CD4-positive, alpha-beta T cell treated with Interleukin-12 subunit alpha and Interleukin-12 subunit beta, for 1 hour (primary cell): ENCODE measurements around the gene LRRC19.

Experiments used
- DNase-seq: peaks from one replicate; pipeline ENCODE4 v3.0.0-alpha.2; 2020

The LRRC19 gene, protein sequence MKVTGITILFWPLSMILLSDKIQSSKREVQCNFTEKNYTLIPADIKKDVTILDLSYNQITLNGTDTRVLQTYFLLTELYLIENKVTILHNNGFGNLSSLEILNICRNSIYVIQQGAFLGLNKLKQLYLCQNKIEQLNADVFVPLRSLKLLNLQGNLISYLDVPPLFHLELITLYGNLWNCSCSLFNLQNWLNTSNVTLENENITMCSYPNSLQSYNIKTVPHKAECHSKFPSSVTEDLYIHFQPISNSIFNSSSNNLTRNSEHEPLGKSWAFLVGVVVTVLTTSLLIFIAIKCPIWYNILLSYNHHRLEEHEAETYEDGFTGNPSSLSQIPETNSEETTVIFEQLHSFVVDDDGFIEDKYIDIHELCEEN

DNA sequence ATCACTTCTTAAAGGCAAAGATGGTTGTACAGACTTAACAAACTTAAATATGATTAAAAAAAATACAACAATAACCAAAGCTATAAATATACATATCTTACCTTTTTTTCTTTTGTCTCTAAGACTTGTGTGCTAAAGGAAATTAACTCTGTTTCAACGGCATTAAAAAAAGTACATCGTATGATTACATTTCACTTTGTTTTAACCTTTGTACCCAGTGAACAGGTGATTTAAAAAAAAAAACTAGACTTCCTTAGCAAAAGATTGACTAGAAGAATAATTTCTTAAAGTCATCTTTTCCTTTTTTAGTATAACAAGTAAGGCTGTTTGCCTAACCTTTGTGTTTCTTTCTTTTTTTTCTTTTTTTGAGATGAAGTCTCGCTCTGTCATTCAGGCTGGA, at the start of gene LRRC19:
Gene LRRC19 (minus strand): TSS at position 182 of the 400 bp plus-strand sequence. CDS start 5,978 bp downstream, outside the sequence.
- no peak for DNase-seq

- no peak for DNase-seq
These were observed 49.4 kb upstream of the LRRC19 start for GRCh38 chr9:27054841-27055240.

DNA sequence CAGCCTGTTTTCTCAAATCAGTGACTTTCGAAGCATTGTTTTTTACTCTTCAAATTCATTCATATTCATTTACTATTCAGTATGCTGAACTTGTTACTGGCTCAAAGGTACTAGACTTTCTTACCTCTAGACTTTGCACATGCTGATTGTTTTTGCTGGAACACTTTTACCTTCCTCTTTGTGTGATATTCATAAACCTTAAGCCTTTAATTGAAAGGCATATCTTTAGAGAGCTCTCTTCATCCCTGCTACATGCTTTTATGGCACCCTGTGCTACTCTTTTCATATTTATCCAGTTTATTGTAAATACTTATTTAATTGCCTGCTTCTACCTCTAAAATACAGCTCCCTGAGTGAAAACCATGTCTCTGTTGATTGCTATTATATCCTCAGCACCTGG, 48.7 kb upstream of the LRRC19 start:
- DNase-seq, result no peak

GRCh38 chr9:27053369-27054022, 48.0 kb upstream of the LRRC19 start:
- DNase-seq, result no peak

DNA sequence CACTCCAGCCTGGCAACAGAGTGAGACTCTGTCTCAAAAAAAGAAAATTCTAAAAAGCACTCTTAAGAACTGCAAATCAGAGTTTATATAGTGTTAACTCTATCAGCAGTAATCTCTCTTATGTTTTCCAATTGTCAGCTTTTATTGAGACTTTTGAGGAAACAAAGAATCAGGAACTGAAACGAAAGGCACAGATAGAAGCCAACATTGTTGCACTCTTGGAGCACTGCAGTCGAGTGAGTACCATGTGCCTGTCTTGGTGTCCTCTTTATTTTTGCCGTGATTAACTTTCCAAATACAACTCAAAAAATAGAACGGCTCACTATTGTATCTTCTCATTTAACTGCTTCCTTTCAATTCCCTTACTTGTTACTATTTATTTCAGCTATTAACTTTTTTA, 41.7 kb upstream of the LRRC19 start:
- no peak for DNase-seq

DNA sequence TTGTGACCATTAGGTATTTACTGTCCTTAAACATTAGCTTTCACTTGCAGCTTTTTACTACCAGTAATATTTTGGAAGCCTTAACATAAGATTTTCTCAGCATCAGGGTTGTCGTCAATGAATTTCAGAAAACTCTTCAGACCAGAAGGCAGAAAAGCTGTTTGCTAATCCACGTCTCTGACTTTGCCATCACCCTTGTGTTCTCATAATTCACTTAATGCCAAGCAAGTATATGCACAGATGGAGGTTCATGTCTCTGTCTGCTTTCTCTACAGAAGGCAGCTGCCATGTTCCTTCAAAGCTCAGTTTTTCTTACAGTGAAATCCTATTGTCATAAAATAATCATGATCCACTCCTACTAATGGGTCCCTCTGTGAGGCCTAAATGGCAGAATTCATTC, 37.7 kb upstream of the LRRC19 start:
- no peak for DNase-seq

- no peak for DNase-seq
These were observed 37.0 kb upstream of the LRRC19 start for GRCh38 chr9:27042476-27042875.

DNA sequence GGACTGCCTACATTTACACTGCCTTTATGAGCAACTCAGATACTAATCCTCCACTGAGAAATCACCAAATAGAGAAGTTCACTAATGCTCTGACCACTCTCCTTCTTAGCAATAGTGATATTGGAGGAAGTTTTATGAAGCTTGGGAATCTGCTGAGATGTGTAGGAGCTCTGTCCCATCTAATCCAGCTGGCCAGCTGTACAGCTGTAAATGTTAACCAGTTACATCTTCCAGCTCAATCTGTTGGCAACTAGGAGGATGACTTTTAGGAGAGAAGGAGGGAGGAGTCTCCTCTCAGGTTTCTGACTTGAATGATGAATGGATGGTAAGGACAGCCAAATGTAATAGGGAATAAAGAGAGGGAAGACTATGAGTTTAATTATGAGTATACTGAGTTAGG, 36.3 kb upstream of the LRRC19 start:
- no peak for DNase-seq

- DNase-seq, result no peak
These were observed 32.0 kb upstream of the LRRC19 start for GRCh38 chr9:27037499-27037898.

DNA sequence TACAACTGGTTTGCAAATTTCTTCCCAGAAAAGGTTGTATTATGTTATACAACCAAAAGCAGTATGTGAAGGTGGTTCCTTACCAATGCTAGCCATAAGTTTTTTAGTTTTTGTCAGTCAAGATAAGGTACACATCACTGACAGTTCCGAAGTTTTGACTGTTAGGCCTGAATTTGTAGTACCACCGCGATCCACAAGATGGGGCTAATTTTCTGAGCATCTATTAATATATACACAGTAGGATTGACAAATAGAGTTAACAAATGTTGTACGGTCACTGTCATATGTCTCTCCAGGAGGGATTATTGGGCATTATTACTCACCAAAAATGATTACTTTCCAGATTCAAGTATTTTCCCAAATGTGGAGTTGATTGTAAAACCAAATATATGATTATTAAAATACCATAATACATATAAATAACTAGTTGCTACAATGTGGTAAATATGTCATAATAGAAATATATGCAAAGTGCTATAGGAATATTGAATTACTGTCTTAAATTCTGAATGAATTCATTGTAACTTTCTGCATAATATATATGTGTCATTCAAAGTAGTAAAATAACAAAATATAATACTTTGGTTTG, 28.4 kb upstream of the LRRC19 start:
- peak; percentile 39 for DNase-seq

DNA sequence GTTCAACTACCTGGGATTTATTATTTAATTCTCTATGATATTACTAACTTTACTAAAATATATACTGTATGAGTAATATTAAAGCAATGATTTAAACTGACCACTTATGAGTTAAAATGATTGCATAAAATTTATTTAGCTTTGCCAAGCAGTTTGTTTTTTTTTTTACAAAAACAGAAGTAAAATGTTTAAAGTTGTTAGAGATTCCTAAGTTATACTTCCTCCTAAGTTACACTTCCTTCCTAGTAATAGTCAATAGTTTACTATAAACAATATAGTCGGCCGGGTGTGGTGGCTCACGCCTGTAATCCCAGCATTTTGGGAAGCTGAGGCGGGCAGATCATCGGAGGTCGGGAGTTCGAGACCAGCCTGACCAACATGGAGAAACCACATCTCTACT, 23.7 kb upstream of the LRRC19 start:
- DNase-seq, result no peak

DNA sequence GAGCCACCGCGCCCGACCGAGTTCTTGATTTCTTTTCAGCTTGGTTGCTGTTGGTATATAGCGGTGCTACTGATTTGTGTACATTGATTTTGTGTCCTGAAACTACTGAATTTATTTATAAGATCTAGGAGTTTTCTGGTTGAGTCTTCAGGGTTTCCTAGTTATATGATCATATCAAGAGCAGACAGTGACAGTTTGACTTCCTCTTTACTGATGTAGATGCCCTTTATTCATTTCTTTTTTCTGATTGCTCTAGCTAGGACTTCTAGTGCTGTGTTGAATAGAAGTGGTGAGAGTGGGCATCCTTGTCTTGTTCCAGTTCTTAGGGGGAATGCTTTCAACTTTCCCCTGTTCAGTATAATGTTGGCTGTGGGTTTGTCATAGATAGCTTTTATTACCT, 17.4 kb upstream of the LRRC19 start:
- no peak for DNase-seq

- DNase-seq, result no peak
These were observed 14.1 kb upstream of the LRRC19 start for GRCh38 chr9:27019589-27019988.

DNA sequence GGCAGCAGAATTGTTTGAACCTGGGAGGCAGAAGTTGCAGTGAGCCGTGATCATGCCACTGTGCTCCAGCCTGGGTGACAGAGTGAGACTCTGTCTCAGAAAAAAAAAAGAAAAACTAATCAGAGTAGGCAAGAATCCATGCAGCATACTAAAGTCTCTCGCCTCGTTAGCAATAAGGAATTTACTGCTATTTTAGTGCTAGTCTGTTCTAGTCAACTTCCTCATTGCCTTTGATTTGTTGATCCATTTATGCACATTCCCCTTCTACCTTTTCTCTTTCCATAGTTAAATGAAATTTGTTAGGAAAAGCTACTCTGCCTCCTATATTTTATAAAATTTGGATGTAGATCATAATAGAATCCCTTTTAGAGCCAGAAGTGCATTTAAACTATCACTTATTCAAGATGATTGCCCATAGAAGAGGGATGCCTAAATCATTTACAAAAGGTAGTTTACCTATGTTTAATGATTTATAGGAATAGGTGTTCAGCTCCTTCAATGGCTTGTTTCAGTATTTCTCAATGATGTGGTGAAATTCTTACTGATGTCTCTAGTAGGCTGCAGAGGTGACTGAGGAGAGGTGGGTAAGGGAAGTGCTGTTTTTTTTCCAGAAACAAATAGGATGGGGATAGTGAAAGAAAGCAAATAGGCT, 1.9 kb downstream of the LRRC19 start:
- no peak for DNase-seq

GRCh38 chr9:26995810-26996209, 9.7 kb downstream of the LRRC19 start:
- DNase-seq, result no peak

GRCh38 chr9:26983340-26983739, 22.1 kb downstream of the LRRC19 start:
- no peak for DNase-seq

DNA sequence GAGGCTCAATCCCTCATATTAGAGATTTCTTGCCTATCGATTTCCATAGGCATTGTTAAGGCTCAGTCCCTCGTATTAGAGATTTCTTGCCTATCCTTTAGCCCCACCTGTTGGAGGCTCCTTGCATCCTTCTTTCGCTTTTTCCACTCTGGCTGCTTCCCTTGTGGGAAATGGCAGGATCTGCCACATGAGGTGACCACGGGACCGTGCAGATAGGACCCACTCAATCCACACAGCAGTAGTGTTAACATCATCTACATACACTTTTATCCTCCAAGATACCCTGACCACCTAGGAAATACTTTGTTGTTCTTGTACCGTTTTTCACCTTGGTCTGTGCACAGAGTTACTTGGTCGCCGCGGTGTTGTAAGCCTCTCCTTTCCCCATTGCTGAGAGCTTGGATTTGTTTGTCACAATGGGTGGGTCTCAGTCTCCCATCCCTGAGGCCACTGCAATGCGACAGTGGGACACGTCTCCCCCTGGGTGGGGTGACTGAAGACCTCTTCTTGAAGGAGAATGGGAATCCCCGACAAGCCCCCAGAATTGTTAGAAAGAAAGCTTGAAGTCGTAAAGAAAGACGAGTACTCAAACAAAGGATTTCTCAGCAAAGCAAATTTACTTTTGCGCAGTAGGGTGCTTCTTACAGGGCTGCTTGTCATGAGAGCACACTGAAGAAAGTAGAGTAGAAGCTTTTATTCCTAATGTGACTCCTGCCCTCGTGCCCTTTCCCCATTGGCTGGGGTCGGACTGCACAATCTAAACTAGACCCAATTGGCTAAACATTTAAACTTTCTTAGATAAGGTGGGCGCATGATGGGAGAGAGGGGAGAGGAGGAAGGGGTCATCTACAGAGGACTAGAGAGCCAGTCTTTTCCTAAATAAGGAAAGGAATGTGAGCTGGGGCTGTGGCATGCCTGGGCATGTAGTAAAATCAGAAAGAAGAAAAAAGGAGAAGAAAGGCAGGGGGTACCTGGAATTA, 29.5 kb downstream of the LRRC19 start:
- DNase-seq, result peak; percentile 26

DNA sequence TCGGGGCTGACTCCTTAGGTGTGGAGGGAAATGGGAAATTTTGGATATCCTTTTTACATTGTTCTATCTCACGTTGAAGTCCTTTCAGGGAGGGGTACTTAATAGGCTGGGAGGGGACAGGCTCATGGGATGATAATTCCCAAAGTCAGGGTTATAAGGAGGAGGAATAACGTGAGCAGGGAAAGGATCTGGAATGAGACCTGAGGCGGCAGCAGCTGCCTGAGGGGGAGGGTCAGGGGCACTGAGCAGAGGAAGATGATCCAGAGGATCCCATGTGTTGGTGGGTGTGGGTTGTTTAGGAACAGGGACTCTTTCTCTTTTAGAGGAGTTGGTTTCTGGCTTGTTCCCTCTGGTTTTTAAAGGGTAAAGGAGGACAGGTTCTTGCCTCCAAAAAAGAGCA, 30.5 kb downstream of the LRRC19 start:
- no peak for DNase-seq

GRCh38 chr9:26973989-26974388, 31.5 kb downstream of the LRRC19 start:
- no peak for DNase-seq

DNA sequence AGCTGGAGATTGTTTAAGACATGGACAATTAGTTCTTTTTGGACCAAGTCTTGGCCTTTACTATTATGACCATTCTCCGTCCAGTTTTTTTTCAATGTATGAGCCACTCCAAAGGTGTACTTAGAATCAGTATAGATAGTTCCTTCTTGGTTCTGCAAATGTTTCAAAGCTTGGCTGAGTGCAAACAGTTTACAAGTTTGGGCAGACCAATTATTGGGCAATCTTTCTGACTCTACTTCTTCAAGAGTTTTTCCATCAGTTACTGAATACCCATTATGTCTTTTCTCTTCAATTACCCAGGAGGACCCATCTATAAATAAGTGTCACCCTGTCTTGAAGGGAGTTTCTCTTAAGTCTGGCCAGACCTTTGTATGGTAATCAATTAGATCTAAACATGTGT, 33.8 kb downstream of the LRRC19 start:
- no peak for DNase-seq

DNA sequence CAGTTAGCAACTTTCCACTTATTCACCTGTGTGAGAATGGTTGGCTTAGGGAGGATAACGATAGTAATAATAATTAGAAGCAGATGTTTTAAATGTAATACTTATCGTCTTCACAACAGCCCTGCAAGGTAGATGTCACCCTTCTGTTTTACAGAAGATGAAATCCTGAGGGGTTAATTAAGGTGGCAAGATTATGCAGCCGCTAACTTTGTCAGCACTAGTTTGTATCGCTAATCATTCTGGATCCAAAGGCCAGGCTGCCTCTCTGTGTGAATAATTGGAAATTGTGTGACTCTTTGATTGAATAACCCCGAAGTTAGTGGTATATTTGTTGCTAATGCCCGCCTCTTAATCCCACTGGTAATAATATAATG, 48.6 kb downstream of the LRRC19 start:
- DNase-seq, result no peak
